NCI-H2081 treated with DMSO at 0.1 percent for 48 hours (cell line): Measurements from ENCODE around the gene LRRC32.
"Not testable (repeated sequence)": the region's sequence is repeated elsewhere in the genome, so short reads cannot be mapped to it uniquely, and the experiment has no call there.

Source experiments
- DNase-seq: peaks from one replicate; lab custom pipeline; 2025; lab: John Stamatoyannopoulos, UW

Gene LRRC32

GRCh38 chr11:76628408-76628947, 42.1 kb downstream of the LRRC32 start:
- no peak for DNase-seq

GRCh38 chr11:76627606-76628005, 42.9 kb downstream of the LRRC32 start:
- DNase-seq: no peak

GRCh38 chr11:76626921-76627401, 43.6 kb downstream of the LRRC32 start:
- no peak for DNase-seq

GRCh38 chr11:76626266-76626665, 44.3 kb downstream of the LRRC32 start:
- no peak for DNase-seq

- DNase-seq: no peak
Observed at GRCh38 chr11:76625472-76626186, 44.9 kb downstream of the LRRC32 start.

GRCh38 chr11:76624500-76625379, 45.8 kb downstream of the LRRC32 start:
- DNase-seq: no peak

- no peak for DNase-seq
Observed at GRCh38 chr11:76623884-76624419, 46.6 kb downstream of the LRRC32 start.

GRCh38 chr11:76623171-76623883, 47.2 kb downstream of the LRRC32 start:
- no peak for DNase-seq

- DNase-seq: no peak
Observed at GRCh38 chr11:76622493-76623094, 48.0 kb downstream of the LRRC32 start.

- DNase-seq: no peak
Observed at GRCh38 chr11:76621868-76622267, 48.7 kb downstream of the LRRC32 start.

GRCh38 chr11:76621466-76621865, 49.1 kb downstream of the LRRC32 start:
- no peak for DNase-seq

- no peak for DNase-seq
Observed at GRCh38 chr11:76620489-76620888, 50.1 kb downstream of the LRRC32 start.

GRCh38 chr11:76619801-76620200, 50.7 kb downstream of the LRRC32 start:
- DNase-seq: not testable (repeated sequence)

- DNase-seq: no peak
Observed at GRCh38 chr11:76617553-76618265, 52.8 kb downstream of the LRRC32 start.

- DNase-seq: no peak
Observed at GRCh38 chr11:76616676-76617552, 53.6 kb downstream of the LRRC32 start.

GRCh38 chr11:76615950-76616349, 54.6 kb downstream of the LRRC32 start:
- DNase-seq: no peak

- DNase-seq: no peak
Observed at GRCh38 chr11:76614471-76615179, 55.9 kb downstream of the LRRC32 start.

- no peak for DNase-seq
Observed at GRCh38 chr11:76613901-76614300, 56.6 kb downstream of the LRRC32 start.

- DNase-seq: no peak
Observed at GRCh38 chr11:76612226-76612625, 58.3 kb downstream of the LRRC32 start.
